T-helper 1 cell treated with Interleukin-12 subunit alpha and Interleukin-12 subunit beta and Interleukin-4 antibody, amounts not matched to agents 30 μg/mL and 1 μg/mL, for 36 hours (primary cell): ENCODE measurements around the gene PGAP3.
A peak's percentile ranks its signal among the peaks of the same experiment; 100 is the strongest.

ENCODE experiments used
- H3K27ac Mint-ChIP-seq: one replicate; pipeline ENCODE4 v1.8.0; 2021; ENCODE audit warnings: mild to moderate bottlenecking, mixed read lengths
- H3K27me3 Mint-ChIP-seq: one replicate; pipeline ENCODE4 v1.8.0; 2021; ENCODE audit warnings: low read depth, mixed read lengths
- H3K36me3 Mint-ChIP-seq: one replicate; pipeline ENCODE4 v1.8.0; 2021; ENCODE audit warnings: low read depth, mixed read lengths
- H3K4me1 Mint-ChIP-seq: one replicate; pipeline ENCODE4 v1.8.0; 2021; ENCODE audit warnings: low read depth, mixed read lengths
- H3K4me3 Mint-ChIP-seq: one replicate; pipeline ENCODE4 v1.8.0; 2021; ENCODE audit warnings: mild to moderate bottlenecking, moderate library complexity, mixed read lengths
- H3K9me3 Mint-ChIP-seq: one replicate; pipeline ENCODE4 v1.8.0; 2021; ENCODE audit warnings: mixed read lengths

Gene PGAP3

GRCh38 chr17:39636927-39637736 is 50.7 kb downstream of the PGAP3 start, which contains the start of gene STARD3:
TSS of gene STARD3 (plus strand) at chr17:39637144. CDS start at chr17:39653532, 16,388 bp downstream.
- no peaks in the 10 kb centered on the region for H3K9me3 Mint-ChIP-seq
- no peaks in the 10 kb centered on the region for H3K27me3 Mint-ChIP-seq
- peaks cover 8% of the 10 kb centered on the region for H3K36me3 Mint-ChIP-seq
- H3K27ac Mint-ChIP-seq, result peak within 1 kb of the TSS; percentile 74
- H3K4me1 Mint-ChIP-seq, result peaks cover 32% of the 10 kb centered on the region
- peak within 1 kb of the TSS; percentile 96 for H3K4me3 Mint-ChIP-seq

- Mint-ChIP-seq H3K9me3 (no peaks in the 10 kb centered on the region), H3K4me1 (peaks cover 33% of the 10 kb centered on the region), H3K27me3 (peaks cover 4% of the 10 kb centered on the region), H3K36me3 (peaks cover 8% of the 10 kb centered on the region), H3K4me3 (peak overlapping the region; percentile 96), H3K27ac (peak overlapping the region; percentile 29)
These were observed 51.3 kb downstream of the PGAP3 start for GRCh38 chr17:39636587-39636926.

DNA sequence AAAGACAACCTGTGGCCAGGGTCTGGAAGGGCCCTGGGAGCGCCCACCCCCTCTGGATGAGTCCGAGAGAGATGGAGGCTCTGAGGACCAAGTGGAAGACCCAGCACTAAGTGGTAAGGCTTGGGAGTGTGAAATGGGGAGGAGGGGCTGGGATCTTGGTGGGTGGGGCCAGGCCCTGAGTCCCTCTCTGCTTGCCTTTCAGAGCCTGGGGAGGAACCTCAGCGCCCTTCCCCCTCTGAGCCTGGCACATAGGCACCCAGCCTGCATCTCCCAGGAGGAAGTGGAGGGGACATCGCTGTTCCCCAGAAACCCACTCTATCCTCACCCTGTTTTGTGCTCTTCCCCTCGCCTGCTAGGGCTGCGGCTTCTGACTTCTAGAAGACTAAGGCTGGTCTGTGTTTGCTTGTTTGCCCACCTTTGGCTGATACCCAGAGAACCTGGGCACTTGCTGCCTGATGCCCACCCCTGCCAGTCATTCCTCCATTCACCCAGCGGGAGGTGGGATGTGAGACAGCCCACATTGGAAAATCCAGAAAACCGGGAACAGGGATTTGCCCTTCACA is 52.2 kb downstream of the PGAP3 start:
- Mint-ChIP-seq H3K4me1 (peaks cover 37% of the 10 kb centered on the region), H3K9me3 (no peaks in the 10 kb centered on the region), H3K4me3 (no peak overlapping the region), H3K27ac (no peak overlapping the region), H3K27me3 (peaks cover 12% of the 10 kb centered on the region), H3K36me3 (peaks cover 8% of the 10 kb centered on the region)

DNA sequence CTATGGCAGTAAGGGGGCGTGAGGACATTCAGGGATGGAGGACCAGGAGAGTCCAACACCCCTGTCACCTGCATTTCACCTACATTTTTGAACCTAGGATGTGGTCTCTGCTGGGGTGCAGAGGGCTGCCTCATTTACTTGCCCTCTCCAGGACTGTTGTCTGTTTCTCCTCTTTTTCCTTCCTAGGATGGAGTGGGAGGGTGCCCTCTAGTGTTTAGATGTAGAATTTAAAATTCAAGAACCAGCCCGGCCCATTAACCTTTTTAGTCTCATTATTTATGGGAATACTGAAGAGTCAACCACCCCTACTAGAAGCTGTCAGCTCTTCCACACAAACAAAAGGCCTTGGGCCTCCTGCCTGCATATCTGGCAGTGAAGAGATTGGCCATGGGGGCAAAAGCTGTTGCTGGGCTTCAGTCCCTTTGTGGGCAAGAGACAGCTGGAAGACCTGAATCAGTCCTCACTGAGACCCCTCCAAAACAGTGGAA is 53.4 kb downstream of the PGAP3 start:
- peaks cover 32% of the 10 kb centered on the region for H3K4me1 Mint-ChIP-seq
- no peak overlapping the region for H3K27ac Mint-ChIP-seq
- H3K4me3 Mint-ChIP-seq, result no peak overlapping the region
- peaks cover 8% of the 10 kb centered on the region for H3K36me3 Mint-ChIP-seq
- peaks cover 14% of the 10 kb centered on the region for H3K27me3 Mint-ChIP-seq
- H3K9me3 Mint-ChIP-seq, result no peaks in the 10 kb centered on the region

DNA sequence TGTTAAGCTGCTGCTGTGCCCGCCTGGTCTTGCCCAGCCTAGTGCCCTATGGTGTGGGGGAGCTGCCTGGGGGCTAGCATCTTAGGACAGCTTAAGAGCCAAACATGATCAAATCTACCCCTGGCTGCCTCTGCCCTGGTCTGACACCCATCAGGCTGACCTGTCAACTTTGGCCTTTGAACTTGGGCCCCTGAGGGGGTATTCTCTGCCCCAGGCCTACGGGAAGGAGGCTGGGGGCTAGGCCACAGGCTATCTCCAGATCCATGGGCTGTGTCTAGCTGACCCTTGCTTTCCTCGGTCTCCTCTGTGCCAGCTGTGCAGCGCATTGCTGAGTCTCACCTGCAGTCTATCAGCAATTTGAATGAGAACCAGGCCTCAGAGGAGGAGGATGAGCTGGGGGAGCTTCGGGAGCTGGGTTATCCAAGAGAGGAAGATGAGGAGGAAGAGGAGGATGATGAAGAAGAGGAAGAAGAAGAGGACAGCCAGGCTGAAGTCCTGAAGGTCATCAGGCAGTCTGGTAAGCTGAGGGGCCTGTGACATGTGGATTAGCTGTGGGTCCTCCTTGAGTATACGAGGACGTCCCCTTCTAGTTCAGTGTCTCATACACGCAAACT is 54.2 kb downstream of the PGAP3 start:
- Mint-ChIP-seq H3K4me3 (no peak overlapping the region), H3K27ac (no peak overlapping the region), H3K4me1 (peaks cover 26% of the 10 kb centered on the region), H3K36me3 (peaks cover 4% of the 10 kb centered on the region), H3K9me3 (no peaks in the 10 kb centered on the region), H3K27me3 (peaks cover 22% of the 10 kb centered on the region)

- no peak overlapping the region for H3K27ac Mint-ChIP-seq
- H3K4me1 Mint-ChIP-seq, result peaks cover 14% of the 10 kb centered on the region
- no peak overlapping the region for H3K4me3 Mint-ChIP-seq
- H3K27me3 Mint-ChIP-seq, result peaks cover 35% of the 10 kb centered on the region
- no peaks in the 10 kb centered on the region for H3K36me3 Mint-ChIP-seq
- no peaks in the 10 kb centered on the region for H3K9me3 Mint-ChIP-seq
These were observed 55.5 kb downstream of the PGAP3 start for GRCh38 chr17:39632153-39632941.

DNA sequence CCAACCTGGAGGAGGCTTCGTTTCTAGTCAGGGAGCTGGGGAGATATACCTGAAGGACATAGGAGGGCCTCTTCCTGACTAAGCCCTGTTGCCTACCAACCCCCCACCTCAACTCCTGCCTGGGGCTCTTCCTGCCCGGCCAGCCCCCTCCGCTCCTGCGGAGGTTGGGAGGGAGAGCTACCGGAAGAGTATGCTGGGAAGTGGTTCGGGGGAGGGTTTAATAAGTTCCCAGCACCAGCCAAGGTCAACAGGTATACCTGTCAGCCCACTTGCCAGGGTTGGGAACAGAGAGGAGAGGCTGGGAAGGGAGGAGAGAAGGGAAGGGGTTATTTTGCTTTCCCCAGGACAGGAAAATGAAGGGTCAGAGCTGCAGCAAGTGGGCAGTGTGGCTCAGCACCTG is 56.5 kb downstream of the PGAP3 start:
- H3K4me3 Mint-ChIP-seq, result no peak overlapping the region
- peaks cover 41% of the 10 kb centered on the region for H3K27me3 Mint-ChIP-seq
- no peaks in the 10 kb centered on the region for H3K9me3 Mint-ChIP-seq
- H3K27ac Mint-ChIP-seq, result no peak overlapping the region
- peaks cover 13% of the 10 kb centered on the region for H3K4me1 Mint-ChIP-seq
- no peaks in the 10 kb centered on the region for H3K36me3 Mint-ChIP-seq

DNA sequence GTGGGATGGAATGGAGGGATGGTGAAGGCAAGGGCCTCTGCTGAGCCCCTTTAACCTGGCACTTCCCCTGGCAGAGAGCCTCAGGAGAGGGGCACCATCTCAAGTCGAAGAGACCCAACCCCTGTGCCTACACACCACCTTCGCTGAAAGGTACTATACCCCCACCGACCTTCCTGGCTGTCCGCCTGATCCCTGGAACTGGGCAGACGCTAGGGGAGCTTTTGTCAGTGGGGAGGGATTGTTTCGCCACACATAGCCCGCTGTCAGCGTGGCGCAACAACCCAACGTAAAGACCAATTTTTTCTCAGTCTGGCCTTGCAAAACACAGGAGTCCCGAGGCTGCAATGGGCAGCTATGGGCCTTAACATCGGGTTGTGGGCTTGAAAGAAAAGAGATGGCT is 58.0 kb downstream of the PGAP3 start:
- H3K4me1 Mint-ChIP-seq, result peaks cover 13% of the 10 kb centered on the region

GRCh38 chr17:39629494-39629880 is 58.4 kb downstream of the PGAP3 start:
- peaks cover 60% of the 10 kb centered on the region for H3K27me3 Mint-ChIP-seq
- no peaks in the 10 kb centered on the region for H3K9me3 Mint-ChIP-seq
- no peaks in the 10 kb centered on the region for H3K36me3 Mint-ChIP-seq
- no peak overlapping the region for H3K4me3 Mint-ChIP-seq
- H3K27ac Mint-ChIP-seq, result no peak overlapping the region
- peaks cover 13% of the 10 kb centered on the region for H3K4me1 Mint-ChIP-seq

More for the DNA sequence above, 58.0 kb downstream of the PGAP3 start:
- H3K9me3 Mint-ChIP-seq, result no peaks in the 10 kb centered on the region
- no peak overlapping the region for H3K4me3 Mint-ChIP-seq
- H3K27me3 Mint-ChIP-seq, result peaks cover 56% of the 10 kb centered on the region
- no peak overlapping the region for H3K27ac Mint-ChIP-seq
- no peaks in the 10 kb centered on the region for H3K36me3 Mint-ChIP-seq

DNA sequence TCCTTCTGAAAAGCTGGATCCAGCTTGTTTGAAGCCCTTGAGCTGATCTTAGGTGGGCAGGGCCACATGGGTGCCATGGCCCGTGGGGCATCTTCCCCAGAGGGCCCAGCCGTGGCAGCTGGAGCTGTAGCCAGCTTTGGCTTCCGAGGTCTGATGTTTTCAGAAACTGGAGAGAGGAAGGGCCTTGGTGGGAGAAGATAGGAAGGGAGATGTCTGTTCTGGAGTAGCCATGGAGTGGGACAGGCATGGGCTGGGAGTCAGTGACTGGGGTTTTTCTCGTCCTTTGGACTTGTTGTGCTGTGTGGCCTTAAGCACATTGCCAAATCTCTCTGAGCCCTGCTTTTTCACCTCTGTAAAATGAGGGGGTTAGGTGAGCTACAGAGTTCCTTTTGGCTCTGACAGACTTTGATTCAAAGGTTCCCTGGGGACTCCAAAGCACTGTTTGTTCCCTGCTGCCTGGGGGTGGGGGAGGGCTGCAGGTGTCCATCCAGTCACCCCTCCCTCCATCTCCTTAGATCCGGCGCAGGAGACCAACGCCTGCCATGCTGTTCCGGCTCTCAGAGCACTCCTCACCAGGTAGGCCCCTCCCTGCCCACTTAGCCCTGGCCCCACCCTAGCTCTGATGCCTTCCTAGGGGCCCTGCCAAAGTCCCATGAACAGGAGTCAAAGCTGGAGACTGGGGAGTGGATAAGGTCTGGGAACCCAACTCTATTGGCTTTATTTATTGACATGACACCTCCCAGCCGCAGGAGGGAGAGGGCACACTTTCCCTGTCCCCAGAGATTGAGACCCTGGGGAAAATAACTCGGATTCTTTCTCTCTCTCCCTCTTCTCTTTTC is 59.0 kb downstream of the PGAP3 start:
- Mint-ChIP-seq H3K4me3 (no peak overlapping the region), H3K9me3 (no peaks in the 10 kb centered on the region), H3K36me3 (no peaks in the 10 kb centered on the region), H3K27ac (no peak overlapping the region), H3K4me1 (peaks cover 13% of the 10 kb centered on the region), H3K27me3 (peaks cover 62% of the 10 kb centered on the region)

GRCh38 chr17:39627712-39628516 is 59.9 kb downstream of the PGAP3 start:
- no peak overlapping the region for H3K4me3 Mint-ChIP-seq
- no peaks in the 10 kb centered on the region for H3K36me3 Mint-ChIP-seq
- H3K9me3 Mint-ChIP-seq, result no peaks in the 10 kb centered on the region
- H3K27ac Mint-ChIP-seq, result no peak overlapping the region
- H3K4me1 Mint-ChIP-seq, result peaks cover 21% of the 10 kb centered on the region
- peaks cover 69% of the 10 kb centered on the region for H3K27me3 Mint-ChIP-seq

DNA sequence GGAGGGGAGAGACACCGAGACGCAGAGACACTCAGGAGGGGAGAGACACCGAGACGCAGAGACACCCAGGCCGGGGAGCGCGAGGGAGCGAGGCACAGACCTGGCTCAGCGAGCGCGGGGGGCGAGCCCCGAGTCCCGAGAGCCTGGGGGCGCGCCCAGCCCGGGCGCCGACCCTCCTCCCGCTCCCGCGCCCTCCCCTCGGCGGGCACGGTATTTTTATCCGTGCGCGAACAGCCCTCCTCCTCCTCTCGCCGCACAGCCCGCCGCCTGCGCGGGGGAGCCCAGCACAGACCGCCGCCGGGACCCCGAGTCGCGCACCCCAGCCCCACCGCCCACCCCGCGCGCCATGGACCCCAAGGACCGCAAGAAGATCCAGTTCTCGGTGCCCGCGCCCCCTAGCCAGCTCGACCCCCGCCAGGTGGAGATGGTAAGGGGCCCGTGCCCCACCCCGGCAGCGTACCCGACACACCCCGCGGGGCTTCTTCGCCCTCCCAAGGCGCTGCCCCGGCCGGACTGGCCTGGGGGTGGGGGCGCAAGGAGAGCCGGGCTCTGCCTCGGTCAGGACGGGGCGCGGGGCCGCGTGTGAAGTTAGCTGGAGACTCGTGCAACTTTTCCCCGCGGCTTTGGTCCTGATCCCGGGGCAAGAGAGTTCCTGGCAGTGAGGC is 60.7 kb downstream of the PGAP3 start:
- H3K4me1 Mint-ChIP-seq, result peaks cover 25% of the 10 kb centered on the region
- H3K27ac Mint-ChIP-seq, result no peak overlapping the region
- H3K9me3 Mint-ChIP-seq, result no peaks in the 10 kb centered on the region
- peaks cover 69% of the 10 kb centered on the region for H3K27me3 Mint-ChIP-seq
- H3K36me3 Mint-ChIP-seq, result no peaks in the 10 kb centered on the region
- H3K4me3 Mint-ChIP-seq, result no peak overlapping the region
